Left lung (tissue), 10 donors: Measurements from ENCODE around the gene PDK2. TPM values are rescaled to one million over a fixed set of nuclear protein-coding genes. Genes with fewer than 3 reads are reported as not detected.

Experiments used
- ATAC-seq: fragments of 200-7000 bp; cut with Tn5 transposase; one replicate; pipeline ENCODE4 v1.9.1; 2020; ENCODE audit warnings: moderate library complexity
- DNase-seq, 4 donors: peaks; one replicate each; pipeline ENCODE4 v3.0.0-alpha.2; 2013 to 2020
- H3K27ac ChIP-seq, 2 donors: fragments of 200-600 bp; sonication (generic) in 1 of 2; one replicate each; pipeline versions ENCODE4 v1.5.0 to v1.8.0; 2020 to 2021
- H3K27me3 ChIP-seq, 2 donors: fragments of 200-600 bp; sonication (generic) in 1 of 2; one replicate each; pipeline versions ENCODE4 v1.5.0 to v1.8.0; 2020 to 2021
- H3K36me3 ChIP-seq, 2 donors: fragments of 200-600 bp; sonication (generic) in 1 of 2; one replicate each; pipeline versions ENCODE4 v1.5.0 to v1.8.0; 2020 to 2021
- H3K4me1 ChIP-seq, 2 donors: fragments of 200-600 bp; one replicate each; pipeline ENCODE4 v1.8.0; 2021
- H3K4me3 ChIP-seq, 2 donors: fragments of 200-600 bp; sonication (generic) in 1 of 2; one replicate each; pipeline versions ENCODE4 v1.5.0 to v1.8.0; 2020 to 2021; ENCODE audit warnings: mild to moderate bottlenecking in 1 of 2
- H3K9me3 ChIP-seq, 2 donors: fragments of 200-600 bp; sonication (generic) in 1 of 2; one replicate each; pipeline versions ENCODE4 v1.5.0 to v1.8.0; 2020 to 2021
- intact Hi-C, 2 donors: fragments of 100-400 bp; cut with DNase I; formaldehyde crosslinking; loops; one replicate each; pipeline versions ENCODE4 v1.11.2 to v1.14.2; 2022
- polyA plus RNA-seq, 6 donors: library from polyadenylated mRNA; unstranded; fragments of 120-200 nt; gene quantifications; one replicate each; pipeline ENCODE4 v1.2.1, GENCODE V29; 2013; ENCODE audit not compliant: insufficient read length in 6 of 6
- total RNA-seq, 2 donors: library from RNA; stranded (reverse); fragmentation: NEBNext Ultra II Directional; extraction: Animal tissue kit (Norgen Biotek cat#: 25700); gene quantifications; one replicate each; pipeline ENCODE4 v1.2.1, GENCODE V29; 2021
- TF ChIP-seq, protein P1 (sequence below), 2 donors: fragments of 200-600 bp; sonication (generic) in 1 of 2; IDR thresholded peaks; one replicate each; pipeline versions ENCODE4 v1.5.0 to v1.8.0; 2021; ENCODE audit warnings: antibody characterized with exemption in 2 of 2
- donor health status: DM: no; HTN: yes; CAD: no.
- donor health status: DM: no; HTN: no; CAD: no.

Gene PDK2
- total and polyA plus RNA-seq, 8 donors = 20.7 to 83.8 (median 67.4) TPM

DNA sequence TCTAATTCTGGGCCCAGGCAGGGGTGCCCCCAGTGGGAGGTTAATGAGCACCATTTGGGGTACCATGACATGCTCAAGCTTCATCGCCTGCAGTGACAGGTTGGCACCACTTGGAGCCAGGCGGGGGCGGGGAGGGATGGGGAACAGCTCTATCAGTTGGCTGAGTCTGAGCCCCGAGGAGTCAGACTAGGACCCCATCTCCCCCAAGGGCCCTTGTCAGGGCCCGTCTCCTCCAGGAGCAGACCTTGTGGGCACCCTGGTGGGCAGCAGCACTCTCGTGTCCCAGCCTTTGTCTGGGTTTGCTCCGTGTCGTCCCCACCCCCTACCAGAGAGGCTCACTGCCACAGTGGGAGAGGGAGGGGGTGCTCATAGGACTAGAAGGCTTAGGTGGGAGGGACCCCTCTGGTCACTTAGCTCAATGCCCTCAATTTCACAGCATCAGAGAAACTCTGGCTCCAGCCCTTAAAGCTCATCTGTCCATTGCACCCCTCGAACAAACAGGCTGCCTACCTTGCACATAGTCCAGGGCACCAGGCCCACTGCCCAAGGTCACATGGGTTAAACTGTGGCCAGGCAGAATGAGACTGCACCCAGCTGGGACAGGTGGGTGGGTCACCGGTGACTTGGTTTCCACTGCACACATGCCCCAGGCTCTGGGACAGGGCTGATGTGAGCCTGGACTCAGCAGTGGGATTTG is 51.2 kb downstream of the PDK2 start:
- Histone ChIP-seq H3K9me3 (no peaks in the 10 kb centered on the region), H3K27me3 (no peaks in the 10 kb centered on the region), H3K36me3 (peaks cover 0 to 40% of the 10 kb centered on the region in 2 donors), H3K4me1 (peaks cover 29 to 74% of the 10 kb centered on the region in 2 donors), H3K4me3 (peak overlapping the region in 1 of 2 donors; percentile 98), H3K27ac (peak overlapping the region; percentile 89 to 92)
- DNase-seq = peak in 1 of 4 donors; percentile 50
- TF ChIP-seq, protein P1, sequence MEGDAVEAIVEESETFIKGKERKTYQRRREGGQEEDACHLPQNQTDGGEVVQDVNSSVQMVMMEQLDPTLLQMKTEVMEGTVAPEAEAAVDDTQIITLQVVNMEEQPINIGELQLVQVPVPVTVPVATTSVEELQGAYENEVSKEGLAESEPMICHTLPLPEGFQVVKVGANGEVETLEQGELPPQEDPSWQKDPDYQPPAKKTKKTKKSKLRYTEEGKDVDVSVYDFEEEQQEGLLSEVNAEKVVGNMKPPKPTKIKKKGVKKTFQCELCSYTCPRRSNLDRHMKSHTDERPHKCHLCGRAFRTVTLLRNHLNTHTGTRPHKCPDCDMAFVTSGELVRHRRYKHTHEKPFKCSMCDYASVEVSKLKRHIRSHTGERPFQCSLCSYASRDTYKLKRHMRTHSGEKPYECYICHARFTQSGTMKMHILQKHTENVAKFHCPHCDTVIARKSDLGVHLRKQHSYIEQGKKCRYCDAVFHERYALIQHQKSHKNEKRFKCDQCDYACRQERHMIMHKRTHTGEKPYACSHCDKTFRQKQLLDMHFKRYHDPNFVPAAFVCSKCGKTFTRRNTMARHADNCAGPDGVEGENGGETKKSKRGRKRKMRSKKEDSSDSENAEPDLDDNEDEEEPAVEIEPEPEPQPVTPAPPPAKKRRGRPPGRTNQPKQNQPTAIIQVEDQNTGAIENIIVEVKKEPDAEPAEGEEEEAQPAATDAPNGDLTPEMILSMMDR (IDR thresholded peaks at IDR 0.05) = no peak
- intact Hi-C loops = no loop called here
- no peak for ATAC-seq

DNA sequence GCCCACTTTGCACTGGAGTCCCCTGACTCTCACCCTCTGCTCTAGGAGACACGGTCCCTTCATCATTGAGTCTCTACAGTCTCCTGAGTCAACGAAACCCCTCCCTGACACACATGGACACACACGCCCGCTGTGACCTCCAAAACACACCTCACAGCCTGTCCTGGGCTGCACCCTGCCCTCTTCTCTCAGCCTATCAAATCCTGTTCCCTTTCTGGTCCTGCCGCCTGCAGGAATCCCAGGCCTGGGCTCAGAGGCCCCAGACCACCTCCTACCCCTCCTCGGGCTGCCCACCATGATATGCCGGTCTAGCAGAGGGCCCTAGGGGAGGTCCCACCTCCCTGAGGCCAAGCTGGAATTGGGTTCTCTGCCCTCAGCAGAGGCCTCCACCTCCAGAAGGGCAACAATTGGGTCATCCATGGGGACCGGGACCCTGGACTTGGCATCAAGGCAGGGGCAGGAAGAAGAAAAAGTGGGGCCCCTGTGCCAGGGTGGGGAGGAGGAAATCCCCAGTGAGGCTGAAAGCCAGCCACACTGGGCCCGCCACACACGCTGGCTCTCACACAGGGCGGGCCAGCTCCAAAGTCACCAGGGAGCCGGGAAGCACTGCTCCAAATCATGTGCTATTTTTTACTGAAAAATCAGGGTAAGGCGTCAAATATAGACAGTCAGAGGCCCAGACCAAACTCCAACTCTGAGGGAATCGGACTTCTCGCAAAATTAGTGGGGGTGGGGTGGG is 51.9 kb downstream of the PDK2 start:
- DNase-seq = peak in 1 of 4 donors; percentile 62
- intact Hi-C loops = no loop called here
- Histone ChIP-seq H3K27me3 (no peaks in the 10 kb centered on the region), H3K4me3 (peak overlapping the region; percentile 98), H3K9me3 (no peaks in the 10 kb centered on the region), H3K27ac (peak overlapping the region; percentile 89 to 92), H3K4me1 (peaks cover 28 to 74% of the 10 kb centered on the region in 2 donors), H3K36me3 (peaks cover 0 to 33% of the 10 kb centered on the region in 2 donors)
- no peak for ATAC-seq
- TF ChIP-seq, protein P1 (IDR thresholded peaks at IDR 0.05) = no peak

DNA sequence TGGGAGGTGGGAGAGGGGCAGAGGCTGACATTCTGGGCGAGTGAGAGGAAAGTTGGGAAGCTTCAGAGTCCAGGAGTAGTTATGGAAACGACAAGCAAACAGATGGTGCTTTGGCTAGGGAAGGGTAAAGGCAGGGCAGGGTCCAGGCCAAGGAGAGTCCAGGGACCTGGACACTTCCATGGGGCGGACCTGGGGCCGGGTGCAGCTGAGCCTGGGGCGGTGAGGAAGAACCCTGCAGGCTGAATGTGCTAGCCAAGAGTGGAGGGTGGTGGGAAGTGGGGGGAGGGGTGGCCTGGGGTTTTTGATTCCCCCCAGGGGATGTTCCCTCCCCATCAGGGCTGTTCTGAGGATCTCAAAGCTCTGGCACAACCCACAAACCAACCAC is 52.7 kb downstream of the PDK2 start:
- ATAC-seq (no peak), DNase-seq (peak in 2 of 4 donors; percentile 63 to 83)
- peaks cover 23 to 74% of the 10 kb centered on the region in 2 donors for H3K4me1 ChIP-seq
- H3K27ac ChIP-seq = peak overlapping the region; percentile 89 to 92
- TF ChIP-seq, protein P1 (IDR thresholded peaks at IDR 0.05) = no peak
- peak overlapping the region; percentile 98 for H3K4me3 ChIP-seq
- no peaks in the 10 kb centered on the region for H3K27me3 ChIP-seq
- H3K36me3 ChIP-seq = peaks cover 0 to 25% of the 10 kb centered on the region in 2 donors
- H3K9me3 ChIP-seq = no peaks in the 10 kb centered on the region
- intact Hi-C loops = no loop called here

DNA sequence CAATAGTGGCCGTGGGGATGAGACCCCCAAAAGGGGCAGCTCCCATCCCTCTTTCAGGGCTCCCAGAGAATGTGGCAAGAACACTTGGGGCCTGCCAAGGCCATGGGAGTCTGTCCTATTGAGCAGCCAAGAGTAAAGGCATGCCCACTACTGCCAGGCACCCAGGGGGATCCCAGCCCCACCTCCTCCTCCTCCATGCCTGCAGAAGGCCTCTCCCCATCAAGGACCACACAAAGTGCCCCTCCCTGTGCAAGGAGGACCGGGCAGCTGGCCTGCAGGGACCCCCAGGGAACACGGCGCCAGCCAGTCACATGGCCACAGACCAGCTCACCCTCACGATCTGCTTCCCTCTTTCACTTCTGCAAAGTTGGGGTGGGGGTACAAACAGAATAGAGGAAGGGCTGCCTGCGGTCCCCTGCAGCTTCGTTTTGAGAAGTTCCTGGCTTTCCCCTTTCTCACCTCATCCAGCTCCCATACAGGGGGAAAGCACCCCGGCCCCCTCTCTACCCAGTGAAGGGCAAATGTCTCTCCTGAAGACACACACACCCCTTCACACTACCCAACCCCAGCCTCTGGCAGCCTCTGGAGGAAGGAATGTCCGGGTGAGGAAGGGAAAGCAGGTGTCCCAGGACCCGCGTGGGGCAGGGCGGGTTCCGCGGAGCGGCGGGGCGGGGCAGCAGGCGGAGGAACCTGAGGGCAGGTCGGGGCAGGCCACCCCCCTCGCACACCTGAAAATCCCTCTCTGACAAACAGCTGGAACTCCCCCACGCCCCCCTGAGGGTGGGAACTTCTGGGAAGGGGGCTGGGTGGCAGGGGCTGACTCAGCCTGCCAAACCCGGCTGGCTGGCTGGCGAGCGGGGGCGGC is 53.3 kb downstream of the PDK2 start:
- Histone ChIP-seq H3K36me3 (peaks cover 0 to 19% of the 10 kb centered on the region in 2 donors), H3K4me1 (peaks cover 23 to 74% of the 10 kb centered on the region in 2 donors), H3K27me3 (no peaks in the 10 kb centered on the region), H3K9me3 (no peaks in the 10 kb centered on the region), H3K4me3 (peak overlapping the region; percentile 98), H3K27ac (peak overlapping the region; percentile 89 to 92)
- peak; percentile 23 for ATAC-seq
- intact Hi-C loops = no loop called here
- TF ChIP-seq, protein P1 (IDR thresholded peaks at IDR 0.05) = no peak
- DNase-seq = peak in 2 of 4 donors; percentile 79 to 93
